Mesenchymal stem cell (in vitro differentiated cells and primary cell): ENCODE data around the gene CERS5.

ENCODE experiments used
- DNase-seq: peaks from one replicate; pipeline ENCODE4 v3.0.0-alpha.2; 2013
- H2AFZ ChIP-seq: one replicate; pipeline ENCODE4 v1.6.1; 2013; ENCODE audit warnings: low read depth, mild to moderate bottlenecking, control low read depth, inconsistent platforms, low read length, moderate library complexity
- H2AK5ac ChIP-seq: 2 replicates; pipeline ENCODE4 v1.6.1; 2013; ENCODE audit warnings: low read length, moderate library complexity, mild to moderate bottlenecking, inconsistent platforms; ENCODE audit not compliant: severe bottlenecking
- H2BK120ac ChIP-seq: one replicate; pipeline ENCODE4 v1.6.1; 2013; ENCODE audit warnings: low read depth, mild to moderate bottlenecking, inconsistent platforms, low read length, moderate library complexity
- H2BK12ac ChIP-seq, 2 experiments: one replicate each; pipeline ENCODE4 v1.6.1; 2013; ENCODE audit warnings: inconsistent platforms in 2 of 2, low read length in 2 of 2, mild to moderate bottlenecking in 2 of 2, moderate library complexity in 2 of 2, control low read depth in 1 of 2
- H2BK15ac ChIP-seq: one replicate; pipeline ENCODE4 v1.6.1; 2013; ENCODE audit warnings: mild to moderate bottlenecking, low read depth, inconsistent platforms; ENCODE audit not compliant: poor library complexity, severe bottlenecking
- H2BK5ac ChIP-seq: 2 replicates; pipeline ENCODE4 v1.6.1; 2013; ENCODE audit warnings: low read depth, mild to moderate bottlenecking, low read length, control low read depth, inconsistent platforms; ENCODE audit not compliant: poor library complexity, severe bottlenecking
- H3K14ac ChIP-seq, 2 experiments: one replicate each; pipeline ENCODE4 v1.6.1; 2013; ENCODE audit warnings: inconsistent platforms in 2 of 2, low read length in 2 of 2, control low read depth in 1 of 2, mild to moderate bottlenecking in 1 of 2, moderate library complexity in 1 of 2
- H3K18ac ChIP-seq, 2 experiments: one replicate each; pipeline ENCODE4 v1.6.1; 2013; ENCODE audit warnings: inconsistent platforms in 2 of 2, low read length in 2 of 2, control low read depth in 1 of 2, low read depth in 1 of 2, mild to moderate bottlenecking in 1 of 2
- H3K23ac ChIP-seq, 2 experiments: one replicate each; pipeline ENCODE4 v1.6.1; 2013; ENCODE audit warnings: inconsistent platforms in 2 of 2, low read length in 2 of 2, mild to moderate bottlenecking in 2 of 2, moderate library complexity in 2 of 2, control low read depth in 1 of 2
- H3K27ac ChIP-seq: 2 replicates; pipeline ENCODE4 v1.5.1; 2013; ENCODE audit warnings: mild to moderate bottlenecking, moderate library complexity, low read length, control low read depth, inconsistent platforms; ENCODE audit not compliant: poor library complexity, severe bottlenecking
- H3K27me3 ChIP-seq, 2 experiments: 2 replicates each; pipeline versions ENCODE4 v1.6.1 to v1.7.0; 2013; ENCODE audit warnings: low read length in 2 of 2, mild to moderate bottlenecking in 2 of 2, moderate library complexity in 2 of 2, control low read depth in 1 of 2, inconsistent platforms in 1 of 2; ENCODE audit not compliant: control insufficient read depth in 1 of 2, insufficient read depth in 1 of 2
- H3K36me3 ChIP-seq, 2 experiments: 2 replicates each; pipeline versions ENCODE4 v1.6.1 to v1.7.0; 2013; ENCODE audit warnings: low read length in 2 of 2, control low read depth in 1 of 2, inconsistent platforms in 1 of 2, low read depth in 1 of 2, mild to moderate bottlenecking in 1 of 2; ENCODE audit not compliant: insufficient read depth in 2 of 2, control insufficient read depth in 1 of 2
- H3K4ac ChIP-seq, 2 experiments: one replicate each; pipeline ENCODE4 v1.6.1; 2013; ENCODE audit warnings: inconsistent platforms in 2 of 2, low read length in 2 of 2, mild to moderate bottlenecking in 2 of 2, moderate library complexity in 2 of 2, control low read depth in 1 of 2, low read depth in 1 of 2
- H3K4me1 ChIP-seq: 2 replicates; pipeline ENCODE4 v1.6.1; 2013; ENCODE audit warnings: low read depth, low read length, control low read depth; ENCODE audit not compliant: control insufficient read depth, insufficient read depth
- H3K4me2 ChIP-seq: 2 replicates; pipeline ENCODE4 v1.6.1; 2013; ENCODE audit warnings: low read length, mild to moderate bottlenecking, inconsistent platforms; ENCODE audit not compliant: poor library complexity, severe bottlenecking
- H3K4me3 ChIP-seq, 2 experiments: 2 replicates each; pipeline versions ENCODE4 v1.5.1 to v1.7.0; 2013; ENCODE audit warnings: low read length in 2 of 2, mild to moderate bottlenecking in 2 of 2, control low read depth in 1 of 2, low read depth in 1 of 2; ENCODE audit not compliant: insufficient read depth in 1 of 2
- H3K79me1 ChIP-seq: replicated peaks from 2 replicates; pipeline ENCODE4 v1.6.1; 2013; ENCODE audit warnings: mild to moderate bottlenecking, control low read depth, low read length, inconsistent platforms; ENCODE audit not compliant: poor library complexity, severe bottlenecking
- H3K9ac ChIP-seq: 2 replicates; pipeline ENCODE4 v1.7.0; 2013; ENCODE audit warnings: mild to moderate bottlenecking, low read length, moderate library complexity
- H3K9me3 ChIP-seq: 2 replicates; pipeline ENCODE4 v1.7.0; 2013; ENCODE audit warnings: mild to moderate bottlenecking, low read length; ENCODE audit not compliant: control insufficient read depth
- H4K8ac ChIP-seq: one replicate; pipeline ENCODE4 v1.6.1; 2013; ENCODE audit warnings: inconsistent platforms, mild to moderate bottlenecking, low read length, moderate library complexity
- H4K91ac ChIP-seq: one replicate; pipeline ENCODE4 v1.6.1; 2013; ENCODE audit warnings: mild to moderate bottlenecking, low read length, inconsistent platforms
- WGBS: methylation state at CpG from one replicate; pipeline ENCODE4 v1.1.7; 2013; ENCODE audit warnings: mixed read lengths; 5-methylcytosine and 5-hydroxymethylcytosine counted together

The CERS5 gene

DNA sequence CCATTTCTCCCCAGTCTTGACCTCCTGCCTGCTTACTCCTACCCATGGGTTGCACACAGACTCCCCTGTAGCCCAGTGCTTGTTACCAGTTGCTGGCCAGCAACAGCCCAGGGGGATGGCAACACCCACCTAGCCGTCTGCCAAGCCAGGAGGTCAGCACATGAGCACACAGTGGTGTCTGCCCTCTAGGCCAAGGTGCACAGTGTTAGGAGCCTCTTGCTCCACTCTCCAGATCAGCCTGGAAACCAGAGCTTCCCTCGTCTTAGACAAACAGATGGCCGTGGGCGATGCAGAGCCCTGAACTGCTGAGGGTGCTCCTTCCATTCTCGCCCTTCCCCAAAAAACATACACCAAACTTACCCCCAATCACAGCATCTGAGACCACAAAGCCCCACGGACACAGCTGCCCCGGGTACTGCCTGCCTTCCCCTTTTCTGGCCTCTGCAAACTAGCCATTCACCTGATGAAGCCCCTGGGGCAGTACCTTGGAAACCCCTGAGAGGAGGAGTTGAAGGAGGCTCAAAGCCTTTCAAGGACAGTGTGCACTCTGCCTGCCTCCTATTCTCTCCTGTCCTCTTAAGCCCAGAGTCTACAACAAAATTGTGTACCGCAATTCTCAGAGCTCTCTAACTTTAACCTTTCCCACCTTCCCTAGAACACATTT is 64.4 kb downstream of the CERS5 start:
- peak overlapping the region in 1 of 2 experiments; percentile 92 for H3K23ac ChIP-seq
- DNase-seq, result no peak
- no peak overlapping the region for H3K18ac ChIP-seq
- H3K4me2 ChIP-seq, result no peak overlapping the region
- H4K8ac ChIP-seq, result no peak overlapping the region
- H3K4ac ChIP-seq, result no peak overlapping the region
- no peak overlapping the region for H3K27ac ChIP-seq
- H2BK12ac ChIP-seq, result peak overlapping the region in 1 of 2 experiments; percentile 54
- H3K79me1 ChIP-seq, result no peaks in the 10 kb centered on the region
- no peak overlapping the region for H3K4me3 ChIP-seq
- no peak overlapping the region for H2BK120ac ChIP-seq
- 92% methylated on average over 8 of the region's 8 CpGs for WGBS
- no peak overlapping the region for H2BK5ac ChIP-seq
- no peak overlapping the region for H2BK15ac ChIP-seq
- H3K4me1 ChIP-seq, result peaks cover 13% of the 10 kb centered on the region
- peaks cover 0 to 6% of the 10 kb centered on the region in 2 experiments for H3K27me3 ChIP-seq
- no peak overlapping the region for H4K91ac ChIP-seq
- H3K36me3 ChIP-seq, result peaks cover 38 to 40% of the 10 kb centered on the region in 2 experiments
- no peak overlapping the region for H3K9ac ChIP-seq
- no peak overlapping the region for H2AFZ ChIP-seq
- H3K9me3 ChIP-seq, result no peaks in the 10 kb centered on the region
- no peak overlapping the region for H2AK5ac ChIP-seq
- no peak overlapping the region for H3K14ac ChIP-seq

GRCh38 chr12:50102131-50102531 is 65.0 kb downstream of the CERS5 start:
- no peaks in the 10 kb centered on the region for H3K79me1 ChIP-seq
- H2BK12ac ChIP-seq, result no peak overlapping the region
- H2BK5ac ChIP-seq, result no peak overlapping the region
- no peak overlapping the region for H2AFZ ChIP-seq
- no peaks in the 10 kb centered on the region for H3K9me3 ChIP-seq
- no peak for DNase-seq
- no peak overlapping the region for H4K8ac ChIP-seq
- no peak overlapping the region for H3K27ac ChIP-seq
- H3K4me1 ChIP-seq, result peaks cover 9% of the 10 kb centered on the region
- H3K4me3 ChIP-seq, result no peak overlapping the region
- H2BK120ac ChIP-seq, result no peak overlapping the region
- peaks cover 0 to 6% of the 10 kb centered on the region in 2 experiments for H3K27me3 ChIP-seq
- H3K9ac ChIP-seq, result no peak overlapping the region
- H2BK15ac ChIP-seq, result no peak overlapping the region
- H3K4me2 ChIP-seq, result no peak overlapping the region
- no peak overlapping the region for H4K91ac ChIP-seq
- H3K14ac ChIP-seq, result no peak overlapping the region
- peaks cover 39 to 46% of the 10 kb centered on the region in 2 experiments for H3K36me3 ChIP-seq
- WGBS, result 100% methylated on average over 2 of the region's 2 CpGs
- H3K23ac ChIP-seq, result no peak overlapping the region
- no peak overlapping the region for H3K18ac ChIP-seq
- H3K4ac ChIP-seq, result no peak overlapping the region
- no peak overlapping the region for H2AK5ac ChIP-seq

GRCh38 chr12:50101663-50102062 is 65.5 kb downstream of the CERS5 start:
- H4K8ac ChIP-seq, result no peak overlapping the region
- no peak overlapping the region for H3K23ac ChIP-seq
- H3K27ac ChIP-seq, result no peak overlapping the region
- no peak overlapping the region for H2BK12ac ChIP-seq
- peaks cover 0 to 6% of the 10 kb centered on the region in 2 experiments for H3K27me3 ChIP-seq
- no peak overlapping the region for H3K18ac ChIP-seq
- peaks cover 4% of the 10 kb centered on the region for H3K79me1 ChIP-seq
- no peak overlapping the region for H2BK5ac ChIP-seq
- H3K4ac ChIP-seq, result no peak overlapping the region
- H3K4me3 ChIP-seq, result no peak overlapping the region
- 87% methylated on average over 3 of the region's 3 CpGs for WGBS
- no peak overlapping the region for H3K14ac ChIP-seq
- no peak overlapping the region for H2AFZ ChIP-seq
- H3K9ac ChIP-seq, result no peak overlapping the region
- H2BK15ac ChIP-seq, result no peak overlapping the region
- no peak overlapping the region for H4K91ac ChIP-seq
- H3K36me3 ChIP-seq, result peaks cover 44 to 50% of the 10 kb centered on the region in 2 experiments
- H3K4me1 ChIP-seq, result peaks cover 9% of the 10 kb centered on the region
- peak; percentile 76 for DNase-seq
- no peak overlapping the region for H2AK5ac ChIP-seq
- H2BK120ac ChIP-seq, result no peak overlapping the region
- H3K9me3 ChIP-seq, result no peaks in the 10 kb centered on the region
- H3K4me2 ChIP-seq, result no peak overlapping the region

DNA sequence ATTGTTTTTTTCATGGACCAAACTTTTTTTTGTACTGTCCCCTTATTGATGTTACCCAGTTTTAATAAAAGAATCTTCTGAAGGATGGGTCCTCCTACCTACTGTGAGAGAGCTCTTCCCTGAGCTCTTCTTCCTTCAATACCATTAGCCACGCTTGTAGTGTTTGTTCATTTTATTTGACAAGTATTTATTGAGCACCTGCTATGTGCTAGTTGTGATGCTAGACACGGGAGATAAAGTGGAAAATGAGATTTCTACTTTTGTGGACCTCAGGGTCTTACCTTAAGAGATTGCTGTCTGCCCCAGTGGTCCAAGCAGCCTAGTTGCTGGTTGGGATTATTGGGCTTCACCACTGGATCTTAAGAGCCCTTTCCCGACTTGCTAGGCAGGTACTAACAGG is 66.6 kb downstream of the CERS5 start:
- Histone ChIP-seq H3K4ac (no peak overlapping the region), H2BK12ac (no peak overlapping the region), H3K4me2 (no peak overlapping the region), H3K9ac (no peak overlapping the region), H2BK5ac (no peak overlapping the region), H2BK15ac (no peak overlapping the region), H3K4me1 (peaks cover 9% of the 10 kb centered on the region), H3K18ac (no peak overlapping the region), H3K27ac (no peak overlapping the region), H2AK5ac (no peak overlapping the region), H3K79me1 (peaks cover 12% of the 10 kb centered on the region), H3K23ac (no peak overlapping the region), H3K27me3 (peaks cover 0 to 4% of the 10 kb centered on the region in 2 experiments), H3K4me3 (no peak overlapping the region), H3K14ac (no peak overlapping the region), H3K9me3 (no peaks in the 10 kb centered on the region), H4K8ac (no peak overlapping the region), H4K91ac (no peak overlapping the region), H2AFZ (no peak overlapping the region), H2BK120ac (no peak overlapping the region), H3K36me3 (peaks cover 55 to 59% of the 10 kb centered on the region in 2 experiments)
- 94% methylated on average over 2 of the region's 3 CpGs for WGBS
- DNase-seq, result no peak
